Activated CD4-positive, alpha-beta memory T cell treated with anti-CD3 and anti-CD28 coated beads for 36 hours (primary cell): ENCODE results near the gene CHST10. TPM values are rescaled to one million over a fixed set of nuclear protein-coding genes. Genes with fewer than 3 reads are reported as not detected.
A peak's percentile ranks its signal among the peaks of the same experiment; 100 is the strongest.
"Not testable (repeated sequence)": the region's sequence is repeated elsewhere in the genome, so short reads cannot be mapped to it uniquely, and the experiment has no call there.

ENCODE experiments used
- CTCF ChIA-PET: fragments of 350-600 bp; sonication (Branson Sonifier 250); formaldehyde crosslinking; loops from one replicate; lab custom pipeline; 2021; ENCODE audit warnings: antibody characterized with exemption, inconsistent platforms; lab: Charles Lee
- POLR2A ChIA-PET: fragments of 350-600 bp; sonication (Branson Sonifier 250); formaldehyde crosslinking; loops from one replicate; lab custom pipeline; 2021; ENCODE audit warnings: antibody characterized with exemption; lab: Charles Lee
- DNase-seq: peaks from one replicate; pipeline ENCODE4 v3.0.0-alpha.2; 2020
- H3K27ac Mint-ChIP-seq: one replicate; pipeline ENCODE4 v1.8.0; 2021; ENCODE audit warnings: mixed read lengths
- H3K27me3 Mint-ChIP-seq: one replicate; pipeline ENCODE4 v1.8.0; 2021; ENCODE audit warnings: mixed read lengths
- H3K36me3 Mint-ChIP-seq: one replicate; pipeline ENCODE4 v1.8.0; 2021; ENCODE audit warnings: mixed read lengths
- H3K4me1 Mint-ChIP-seq: one replicate; pipeline ENCODE4 v1.8.0; 2021; ENCODE audit warnings: low read depth, mixed read lengths
- H3K4me3 Mint-ChIP-seq: one replicate; pipeline ENCODE4 v1.8.0; 2021; ENCODE audit warnings: mild to moderate bottlenecking, mixed read lengths
- H3K9me3 Mint-ChIP-seq: one replicate; pipeline ENCODE4 v1.8.0; 2021; ENCODE audit warnings: mixed read lengths
- intact Hi-C: fragments of 100-400 bp; cut with micrococcal nuclease; formaldehyde crosslinking; loops from one replicate; pipeline ENCODE4 v1.15.1; 2023
- total RNA-seq, 2 experiments: library from RNA; stranded (reverse); gene quantifications; one replicate each; pipeline ENCODE4 v1.2.3, GENCODE V29; 2021

CHST10 gene
- total RNA-seq = 1 to 10 TPM; 3.6 to 4.7 TPM

DNA sequence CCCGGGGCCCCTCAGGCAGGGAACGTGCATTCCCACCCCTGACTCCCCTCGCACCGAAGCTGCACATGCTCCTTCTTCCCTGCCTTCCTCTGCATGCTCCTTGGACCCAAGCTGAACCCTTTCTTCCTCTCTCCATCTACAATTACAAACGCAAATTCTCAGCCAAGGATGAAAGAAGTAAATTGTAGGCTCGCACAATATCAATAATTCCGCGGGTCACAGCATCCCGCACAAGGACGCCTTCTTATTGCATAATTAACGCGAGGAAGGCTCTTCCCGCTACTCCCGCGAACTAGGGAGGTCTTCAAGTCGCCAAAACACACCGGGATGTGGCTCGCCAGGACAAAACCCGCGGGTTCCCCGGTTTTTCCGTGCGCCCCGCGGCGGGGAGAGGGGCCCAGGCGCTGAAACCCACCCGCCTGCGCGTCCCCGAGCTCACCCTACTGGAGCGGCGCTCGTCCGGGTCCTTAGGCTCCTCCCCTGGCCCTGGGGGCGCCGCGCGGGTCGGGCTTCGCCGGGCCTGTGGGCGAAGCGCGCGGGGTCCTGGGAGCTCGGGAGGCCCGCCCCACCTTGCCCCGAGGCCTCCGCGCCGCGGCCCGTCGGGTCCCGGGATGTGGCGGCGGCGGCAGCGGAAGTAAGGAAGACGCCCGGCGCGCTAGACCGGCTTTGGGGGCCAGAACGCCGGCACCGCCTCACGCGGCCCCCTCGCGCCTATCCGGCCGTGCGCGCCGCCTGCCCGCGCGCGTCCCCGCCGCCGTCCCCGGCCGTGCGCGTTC lies at the start of gene CHST10:
Gene CHST10, minus strand, starts transcription at position 734 of the 776 bp plus-strand sequence. CDS start 10,993 bp downstream, outside the sequence.
- Mint-ChIP-seq H3K9me3 (no peaks in the 10 kb centered on the region), H3K4me3 (peak within 1 kb of the TSS; percentile 84), H3K27me3 (peaks cover 9% of the 10 kb centered on the region), H3K27ac (no peak within 1 kb of the TSS), H3K4me1 (peaks cover 24% of the 10 kb centered on the region), H3K36me3 (peaks cover 2% of the 10 kb centered on the region)
- intact Hi-C loops = loop anchor here (5.0 kb wide), 1 partner anchor 145 kb away; the partner anchor contains the start of gene PDCL3
- CTCF ChIA-PET = interaction anchor here (0.6 to 2.6 kb wide), 3 partner anchors 19 to 281 kb away, joined by 3 to 11 read pairs (median 4); no protein-coding TSS in a partner anchor
- POLR2A ChIA-PET = no interaction called here
- DNase-seq = peak; percentile 60

- ChIA-PET POLR2A (no interaction called here), CTCF (no interaction called here)
- no peak overlapping the region for H3K27ac Mint-ChIP-seq
- no peak overlapping the region for H3K4me3 Mint-ChIP-seq
- H3K9me3 Mint-ChIP-seq = peaks cover 22% of the 10 kb centered on the region
- no peak for DNase-seq
- H3K36me3 Mint-ChIP-seq = peaks cover 4% of the 10 kb centered on the region
- peaks cover 8% of the 10 kb centered on the region for H3K27me3 Mint-ChIP-seq
- intact Hi-C loops = no loop called here
- no peaks in the 10 kb centered on the region for H3K4me1 Mint-ChIP-seq
Observed at GRCh38 chr2:100460904-100461530, 43.5 kb upstream of the CHST10 start.

- CTCF ChIA-PET, H3K27me3 Mint-ChIP-seq, H3K36me3 Mint-ChIP-seq, H3K4me3 Mint-ChIP-seq, H3K4me1 Mint-ChIP-seq, intact Hi-C loops, POLR2A ChIA-PET, DNase-seq, H3K27ac Mint-ChIP-seq: not testable (repeated sequence)
- peaks cover 28% of the 10 kb centered on the region for H3K9me3 Mint-ChIP-seq
Observed at GRCh38 chr2:100456357-100456756, 38.9 kb upstream of the CHST10 start.

GRCh38 chr2:100453853-100454252 lies 36.4 kb upstream of the CHST10 start:
- Mint-ChIP-seq H3K36me3 (peaks cover 5% of the 10 kb centered on the region), H3K27ac (no peak overlapping the region), H3K4me3 (no peak overlapping the region), H3K9me3 (peaks cover 19% of the 10 kb centered on the region), H3K4me1 (no peaks in the 10 kb centered on the region), H3K27me3 (peaks cover 4% of the 10 kb centered on the region)
- intact Hi-C loops = no loop called here
- CTCF ChIA-PET = interaction anchor here (1.2 kb wide), 1 partner anchor 10 kb away, joined by 3 read pairs; no protein-coding TSS in a partner anchor
- no peak for DNase-seq
- POLR2A ChIA-PET = no interaction called here

DNA sequence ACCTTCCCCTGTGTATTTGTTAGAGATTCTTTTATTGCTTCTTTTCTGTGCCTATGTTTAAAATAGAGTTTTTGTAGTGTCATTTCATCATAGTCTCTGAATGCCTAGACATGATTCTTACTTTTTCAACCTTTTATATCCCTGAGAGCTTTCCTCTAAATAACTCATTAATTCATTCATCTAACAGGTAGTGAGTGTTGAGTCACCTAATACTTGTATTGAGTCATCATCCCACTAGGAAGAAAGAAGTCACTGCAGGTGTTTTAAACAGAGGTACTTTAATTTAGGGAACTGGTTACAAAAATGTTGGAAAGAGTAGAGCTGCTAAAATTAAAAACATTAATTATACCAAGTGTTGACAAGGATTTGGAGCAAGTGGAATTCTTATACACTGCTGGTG lies 34.3 kb upstream of the CHST10 start:
- H3K27me3 Mint-ChIP-seq = peaks cover 4% of the 10 kb centered on the region
- no peak for DNase-seq
- POLR2A ChIA-PET = no interaction called here
- no peak overlapping the region for H3K27ac Mint-ChIP-seq
- peaks cover 3% of the 10 kb centered on the region for H3K36me3 Mint-ChIP-seq
- H3K4me1 Mint-ChIP-seq = no peaks in the 10 kb centered on the region
- CTCF ChIA-PET = no interaction called here
- H3K9me3 Mint-ChIP-seq = peaks cover 7% of the 10 kb centered on the region
- intact Hi-C loops = no loop called here
- H3K4me3 Mint-ChIP-seq = no peak overlapping the region

- intact Hi-C loops = no loop called here
- Mint-ChIP-seq H3K36me3 (peaks cover 3% of the 10 kb centered on the region), H3K4me1 (no peaks in the 10 kb centered on the region), H3K9me3 (peaks cover 6% of the 10 kb centered on the region), H3K27ac (no peak overlapping the region), H3K4me3 (no peak overlapping the region), H3K27me3 (peaks cover 4% of the 10 kb centered on the region)
- ChIA-PET POLR2A (no interaction called here), CTCF (no interaction called here)
- DNase-seq = no peak
Observed at GRCh38 chr2:100451092-100451491, 33.6 kb upstream of the CHST10 start.

DNA sequence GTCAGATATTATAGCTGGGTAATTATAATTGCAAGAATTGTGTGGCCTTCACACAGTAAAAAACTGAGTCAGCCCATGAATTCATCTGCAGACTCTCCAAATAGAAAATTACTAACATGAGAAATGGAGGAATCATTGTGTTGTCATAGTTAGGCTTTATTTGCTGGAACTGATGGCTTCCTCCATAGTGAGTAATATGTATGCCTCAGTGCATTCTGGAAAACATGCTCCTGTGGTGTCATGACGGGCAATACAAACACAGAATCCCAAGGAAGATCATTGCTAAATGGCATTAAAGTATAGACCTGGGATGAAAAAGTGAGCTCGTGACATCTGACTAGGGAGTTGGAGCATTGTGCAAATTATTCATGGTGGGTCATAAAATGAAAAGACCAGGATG lies 29.2 kb upstream of the CHST10 start:
- no peak overlapping the region for H3K27ac Mint-ChIP-seq
- no peaks in the 10 kb centered on the region for H3K27me3 Mint-ChIP-seq
- H3K4me3 Mint-ChIP-seq = no peak overlapping the region
- no peaks in the 10 kb centered on the region for H3K9me3 Mint-ChIP-seq
- H3K36me3 Mint-ChIP-seq = no peaks in the 10 kb centered on the region
- POLR2A ChIA-PET = no interaction called here
- no peak for DNase-seq
- CTCF ChIA-PET = no interaction called here
- intact Hi-C loops = no loop called here
- no peaks in the 10 kb centered on the region for H3K4me1 Mint-ChIP-seq

GRCh38 chr2:100437751-100438150 lies 20.3 kb upstream of the CHST10 start:
- ChIA-PET CTCF (no interaction called here), POLR2A (no interaction called here)
- Mint-ChIP-seq H3K4me1 (no peaks in the 10 kb centered on the region), H3K9me3 (no peaks in the 10 kb centered on the region), H3K27ac (no peak overlapping the region), H3K4me3 (no peak overlapping the region), H3K27me3 (peaks cover 7% of the 10 kb centered on the region), H3K36me3 (no peaks in the 10 kb centered on the region)
- intact Hi-C loops = no loop called here
- no peak for DNase-seq

- POLR2A ChIA-PET = no interaction called here
- intact Hi-C loops = loop anchor here (5.0 kb wide), 1 partner anchor 558 kb away; no protein-coding TSS in a partner anchor
Observed at GRCh38 chr2:100429726-100430125, 12.3 kb upstream of the CHST10 start.

DNA sequence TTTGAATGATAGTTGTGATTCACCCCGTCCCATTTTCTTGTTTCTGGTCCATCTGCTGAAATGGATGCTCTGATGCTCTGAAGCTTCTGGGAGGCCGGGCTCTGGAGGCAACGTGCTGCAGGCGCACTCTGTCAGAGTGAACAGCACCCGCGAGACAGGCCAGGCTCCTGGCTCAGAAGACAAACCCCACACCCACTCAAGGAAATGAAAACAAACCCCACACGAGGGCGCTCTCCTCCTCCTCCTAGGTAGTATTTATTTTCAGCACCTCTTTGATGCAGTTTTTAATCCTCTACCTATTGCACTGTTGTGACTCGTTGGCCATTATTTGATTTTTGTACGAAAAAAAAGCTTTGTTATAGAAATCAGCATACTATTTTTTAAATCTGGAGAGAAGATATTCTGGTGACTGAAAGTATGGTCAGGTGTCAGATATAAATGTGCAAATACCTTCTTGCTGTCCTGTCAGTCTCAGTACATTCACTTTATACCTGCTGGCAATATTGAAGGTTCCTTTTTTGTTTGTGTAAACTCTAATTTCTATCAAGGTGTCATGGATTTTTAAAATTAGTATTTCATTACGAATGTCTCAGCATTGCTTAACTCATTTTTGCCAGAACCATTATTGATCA lies 10.3 kb upstream of the CHST10 start:
- Mint-ChIP-seq H3K27ac (no peak overlapping the region), H3K9me3 (peaks cover 9% of the 10 kb centered on the region), H3K4me1 (peaks cover 6% of the 10 kb centered on the region), H3K27me3 (peaks cover 12% of the 10 kb centered on the region), H3K36me3 (no peaks in the 10 kb centered on the region), H3K4me3 (no peak overlapping the region)
- ChIA-PET CTCF (interaction anchor here (0.8 to 1.5 kb wide), 2 partner anchors 21 to 165 kb away, joined by 3 to 5 read pairs; no protein-coding TSS in a partner anchor), POLR2A (no interaction called here)
- peak; percentile 82 for DNase-seq
- intact Hi-C loops = loop anchor here (5.0 kb wide), 1 partner anchor 560 kb away; no protein-coding TSS in a partner anchor

More at GRCh38 chr2:100429726-100430125, 12.3 kb upstream of the CHST10 start:
- Mint-ChIP-seq H3K27me3 (peaks cover 12% of the 10 kb centered on the region), H3K9me3 (peaks cover 9% of the 10 kb centered on the region), H3K4me1 (peaks cover 6% of the 10 kb centered on the region), H3K4me3 (no peak overlapping the region), H3K27ac (no peak overlapping the region), H3K36me3 (no peaks in the 10 kb centered on the region)
- no peak for DNase-seq
- CTCF ChIA-PET = no interaction called here

DNA sequence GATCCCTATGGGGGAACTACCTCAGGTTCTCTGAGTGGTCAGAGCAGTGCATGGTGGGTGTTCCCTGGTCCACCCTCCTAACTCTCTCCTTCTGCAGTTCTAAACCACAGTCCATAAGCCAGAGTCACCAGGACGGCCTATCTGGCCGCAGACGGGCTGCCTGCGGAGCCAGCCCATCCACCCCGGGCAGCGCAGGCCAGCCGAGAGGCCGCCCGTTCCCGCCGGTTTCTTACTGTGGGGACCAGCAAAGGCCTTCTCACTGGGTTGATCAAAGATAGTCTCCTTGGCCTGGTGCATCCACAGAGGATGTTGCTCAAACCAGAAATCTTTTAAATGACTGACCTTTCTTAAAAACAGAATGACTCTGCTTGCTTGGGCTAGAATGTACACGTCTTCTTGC lies 9.6 kb upstream of the CHST10 start:
- Mint-ChIP-seq H3K9me3 (peaks cover 9% of the 10 kb centered on the region), H3K36me3 (no peaks in the 10 kb centered on the region), H3K27ac (no peak overlapping the region), H3K27me3 (peaks cover 12% of the 10 kb centered on the region), H3K4me3 (no peak overlapping the region), H3K4me1 (peaks cover 6% of the 10 kb centered on the region)
- ChIA-PET CTCF (interaction anchor here (0.8 kb wide), 1 partner anchor 21 kb away, joined by 3 read pairs; no protein-coding TSS in a partner anchor), POLR2A (no interaction called here)
- intact Hi-C loops = loop anchor here (5.0 kb wide), 1 partner anchor 560 kb away; no protein-coding TSS in a partner anchor
- no peak for DNase-seq

- ChIA-PET CTCF (interaction anchor here (1.3 kb wide), 1 partner anchor 559 kb away, joined by 8 read pairs; no protein-coding TSS in a partner anchor), POLR2A (no interaction called here)
- H3K9me3 Mint-ChIP-seq = peaks cover 9% of the 10 kb centered on the region
- H3K27ac Mint-ChIP-seq = no peak overlapping the region
- H3K36me3 Mint-ChIP-seq = no peaks in the 10 kb centered on the region
- intact Hi-C loops = loop anchor here (5.0 kb wide), 1 partner anchor 561 kb away; no protein-coding TSS in a partner anchor
- peaks cover 6% of the 10 kb centered on the region for H3K4me1 Mint-ChIP-seq
- no peak for DNase-seq
- peaks cover 9% of the 10 kb centered on the region for H3K27me3 Mint-ChIP-seq
- no peak overlapping the region for H3K4me3 Mint-ChIP-seq
Observed at GRCh38 chr2:100426384-100426720, 8.9 kb upstream of the CHST10 start.
